Endothelial cell (in vitro differentiated cells): Measurements from ENCODE around the gene PARL. TPM values are rescaled to one million over a fixed set of nuclear protein-coding genes. Genes with fewer than 3 reads are reported as not detected.
A peak's percentile ranks its signal among the peaks of the same experiment; 100 is the strongest.

Experiments
- DNase-seq: peaks from one replicate; pipeline ENCODE4 v3.0.0; 2021; ENCODE audit warnings: low spot score
- H3K27ac Mint-ChIP-seq: one replicate; pipeline ENCODE4 v1.8.0; 2021; ENCODE audit warnings: mixed read lengths, inconsistent platforms; ENCODE audit not compliant: unreplicated experiment
- H3K27me3 Mint-ChIP-seq: one replicate; pipeline ENCODE4 v1.8.0; 2021; ENCODE audit warnings: mild to moderate bottlenecking, moderate library complexity, mixed read lengths, inconsistent platforms; ENCODE audit not compliant: unreplicated experiment
- H3K36me3 Mint-ChIP-seq: one replicate; pipeline ENCODE4 v1.8.0; 2021; ENCODE audit warnings: mild to moderate bottlenecking, low read depth, mixed read lengths, inconsistent platforms; ENCODE audit not compliant: unreplicated experiment
- H3K4me1 Mint-ChIP-seq: one replicate; pipeline ENCODE4 v1.8.0; 2021; ENCODE audit warnings: mild to moderate bottlenecking, mixed read lengths, inconsistent platforms; ENCODE audit not compliant: unreplicated experiment
- H3K4me3 Mint-ChIP-seq: one replicate; pipeline ENCODE4 v1.8.0; 2021; ENCODE audit warnings: mild to moderate bottlenecking, mixed read lengths, inconsistent platforms; ENCODE audit not compliant: unreplicated experiment
- H3K9me3 Mint-ChIP-seq: one replicate; pipeline ENCODE4 v1.8.0; 2021; ENCODE audit warnings: mixed read lengths, inconsistent platforms; ENCODE audit not compliant: unreplicated experiment
- CTCF ChIP-seq: fragments of 200-600 bp; sonication (generic); IDR thresholded peaks from one replicate; pipeline ENCODE4 v1.5.0; 2021; ENCODE audit warnings: antibody characterized with exemption; ENCODE audit not compliant: unreplicated experiment
- total RNA-seq: library from RNA; stranded (reverse); fragmentation: NEBNext Ultra II Directional; extraction: Animal tissue kit (Norgen Biotek cat#: 25700); gene quantifications from one replicate; pipeline ENCODE4 v1.2.1, GENCODE V29; 2021; ENCODE audit not compliant: unreplicated experiment

Gene PARL
- total RNA-seq, 1 donor from 2014 or later: 62.9 TPM

- Mint-ChIP-seq H3K9me3 (no peaks in the 10 kb centered on the region), H3K27ac (no peak overlapping the region), H3K36me3 (peaks cover 59% of the 10 kb centered on the region), H3K4me1 (no peaks in the 10 kb centered on the region), H3K4me3 (peak overlapping the region; percentile 3), H3K27me3 (peaks cover 5% of the 10 kb centered on the region)
- TF ChIP-seq CTCF: no peak
- DNase-seq: no peak
Measured at GRCh38 chr3:183800243-183800863, 84.3 kb downstream of the PARL start.

- H3K27ac Mint-ChIP-seq: peak overlapping the region; percentile 13
- peaks cover 59% of the 10 kb centered on the region for H3K36me3 Mint-ChIP-seq
- peak overlapping the region; percentile 51 for H3K4me3 Mint-ChIP-seq
Measured at GRCh38 chr3:183799461-183799860, 85.2 kb downstream of the PARL start.

GRCh38 chr3:183797996-183798395 is 86.7 kb downstream of the PARL start:
- H3K27ac Mint-ChIP-seq: peak overlapping the region; percentile 49
- peak overlapping the region; percentile 65 for H3K4me3 Mint-ChIP-seq
- no peaks in the 10 kb centered on the region for H3K4me1 Mint-ChIP-seq
- DNase-seq: no peak
- H3K27me3 Mint-ChIP-seq: peaks cover 5% of the 10 kb centered on the region
- H3K9me3 Mint-ChIP-seq: no peaks in the 10 kb centered on the region
- no peak for TF ChIP-seq CTCF
- H3K36me3 Mint-ChIP-seq: peaks cover 49% of the 10 kb centered on the region

More at GRCh38 chr3:183799461-183799860, 85.2 kb downstream of the PARL start:
- H3K4me1 Mint-ChIP-seq: no peaks in the 10 kb centered on the region
- no peak for DNase-seq
- H3K27me3 Mint-ChIP-seq: peaks cover 5% of the 10 kb centered on the region
- no peak for TF ChIP-seq CTCF
- H3K9me3 Mint-ChIP-seq: no peaks in the 10 kb centered on the region

- no peak overlapping the region for H3K27ac Mint-ChIP-seq
- peaks cover 5% of the 10 kb centered on the region for H3K27me3 Mint-ChIP-seq
- no peaks in the 10 kb centered on the region for H3K9me3 Mint-ChIP-seq
- no peak overlapping the region for H3K4me3 Mint-ChIP-seq
- no peak for TF ChIP-seq CTCF
- no peaks in the 10 kb centered on the region for H3K4me1 Mint-ChIP-seq
- H3K36me3 Mint-ChIP-seq: peaks cover 45% of the 10 kb centered on the region
- DNase-seq: no peak
Measured at GRCh38 chr3:183796372-183796771, 88.3 kb downstream of the PARL start.

- Mint-ChIP-seq H3K27me3 (peaks cover 5% of the 10 kb centered on the region), H3K4me1 (no peaks in the 10 kb centered on the region), H3K4me3 (no peak overlapping the region), H3K36me3 (peaks cover 46% of the 10 kb centered on the region), H3K27ac (no peak overlapping the region), H3K9me3 (no peaks in the 10 kb centered on the region)
- TF ChIP-seq CTCF: no peak
- no peak for DNase-seq
Measured at GRCh38 chr3:183794452-183794851, 90.2 kb downstream of the PARL start.
